MM.1S (cell line): ENCODE data around the gene PAGR1.

Experiments used
- CTCF ChIP-seq: fragments of 300-600 bp; sonication (generic); IDR thresholded peaks from 2 replicates; pipeline ENCODE4 v1.5.1; 2016; ENCODE audit warnings: antibody characterized with exemption, low read length, mixed read lengths
- EZH2 ChIP-seq: fragments of 300-600 bp; sonication (generic); optimal IDR thresholded peaks from 2 replicates; pipeline ENCODE3; 2017; ENCODE audit warnings: low read depth, mild to moderate bottlenecking, antibody characterized with exemption, low read length, mixed read lengths
- EZH2phosphoT487 ChIP-seq: fragments of 300-600 bp; sonication (generic); IDR thresholded peaks from 2 replicates; pipeline ENCODE4 v1.6.1; 2018; ENCODE audit warnings: antibody characterized with exemption, low read length

- TF ChIP-seq CTCF: no peak
- no peak for TF ChIP-seq EZH2
- TF ChIP-seq EZH2phosphoT487: no peak
Observed at GRCh38 chr16:29858974-29859373, 43.0 kb downstream of the PAGR1 start.
